ENCODE measurements around the gene TARBP1.
"Not testable (repeated sequence)": the region's sequence is repeated elsewhere in the genome, so short reads cannot be mapped to it uniquely, and the experiment has no call there.

Gene TARBP1

GRCh38 chr1:234478481-234479309 is at the start of gene TARBP1:
TSS of gene TARBP1 (minus strand) at chr1:234479179. CDS start at chr1:234479103, 76 bp downstream.
- DNase-seq = peak; percentile 64 to 67

- DNase-seq = peak in 1 of 2 donors; percentile 40
Measured at GRCh38 chr1:234528074-234528865, 49.3 kb upstream of the TARBP1 start.

GRCh38 chr1:234527346-234527745 is 48.4 kb upstream of the TARBP1 start:
- DNase-seq = no peak

GRCh38 chr1:234526922-234527321 is 47.9 kb upstream of the TARBP1 start:
- no peak for DNase-seq

GRCh38 chr1:234525099-234525799 is 46.3 kb upstream of the TARBP1 start:
- DNase-seq = no peak

- no peak for DNase-seq
Measured at GRCh38 chr1:234521836-234522235, 42.9 kb upstream of the TARBP1 start.

- DNase-seq = no peak
Measured at GRCh38 chr1:234520908-234521817, 42.2 kb upstream of the TARBP1 start.

- DNase-seq = no peak
Measured at GRCh38 chr1:234519506-234519905, 40.5 kb upstream of the TARBP1 start.

GRCh38 chr1:234518876-234519275 is 39.9 kb upstream of the TARBP1 start:
- no peak for DNase-seq

GRCh38 chr1:234518086-234518485 is 39.1 kb upstream of the TARBP1 start:
- DNase-seq = not testable (repeated sequence)

GRCh38 chr1:234517110-234517802 is 38.3 kb upstream of the TARBP1 start:
- DNase-seq = no peak

- no peak for DNase-seq
Measured at GRCh38 chr1:234515821-234516241, 36.9 kb upstream of the TARBP1 start.

GRCh38 chr1:234515411-234515810 is 36.4 kb upstream of the TARBP1 start:
- DNase-seq = no peak

GRCh38 chr1:234512451-234512861 is 33.5 kb upstream of the TARBP1 start:
- no peak for DNase-seq

GRCh38 chr1:234509457-234510328 is 30.7 kb upstream of the TARBP1 start:
- DNase-seq = no peak

GRCh38 chr1:234507626-234508387 is 28.8 kb upstream of the TARBP1 start:
- no peak for DNase-seq

GRCh38 chr1:234507089-234507488 is 28.1 kb upstream of the TARBP1 start:
- no peak for DNase-seq

- DNase-seq = no peak
Measured at GRCh38 chr1:234505769-234506102, 26.8 kb upstream of the TARBP1 start.

GRCh38 chr1:234504969-234505768 is 26.2 kb upstream of the TARBP1 start:
- DNase-seq = no peak

Data from hippocampal formation (tissue), 2 donors.